EL (cell line): ENCODE measurements around the gene IL1RN.
A peak's percentile ranks its signal among the peaks of the same experiment; 100 is the strongest.
"Not testable (repeated sequence)": the region's sequence is repeated elsewhere in the genome, so short reads cannot be mapped to it uniquely, and the experiment has no call there.

ENCODE experiments used
- DNase-seq: peaks from one replicate; pipeline ENCODE4 v3.0.0-alpha.2; 2016

IL1RN gene

GRCh38 chr2:113126845-113127645, at the start of gene IL1RN:
Gene IL1RN (plus strand): TSS chr2:113127598. CDS start chr2:113127625, 27 bp downstream.
- no peak for DNase-seq

DNA sequence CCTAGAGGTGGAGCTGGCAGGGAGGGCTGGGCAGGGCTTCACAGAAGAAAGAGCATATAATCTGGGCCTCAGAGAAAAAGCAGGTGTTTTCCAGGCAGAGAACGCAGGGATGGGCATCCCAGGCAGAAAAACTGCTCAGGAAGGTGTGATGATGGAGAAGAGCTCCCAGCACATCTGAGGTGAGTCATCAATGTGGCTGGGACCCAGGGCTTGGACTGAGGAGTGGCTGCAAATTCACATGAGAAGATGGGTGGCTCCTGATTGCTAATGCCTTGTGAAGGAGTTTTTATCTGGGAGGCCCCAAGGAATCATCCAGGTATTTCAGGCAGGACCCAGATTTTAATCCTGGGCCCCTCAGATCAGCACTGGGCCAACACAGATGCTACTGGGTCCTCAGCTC, 49.5 kb upstream of the IL1RN start:
- peak; percentile 16 for DNase-seq

DNA sequence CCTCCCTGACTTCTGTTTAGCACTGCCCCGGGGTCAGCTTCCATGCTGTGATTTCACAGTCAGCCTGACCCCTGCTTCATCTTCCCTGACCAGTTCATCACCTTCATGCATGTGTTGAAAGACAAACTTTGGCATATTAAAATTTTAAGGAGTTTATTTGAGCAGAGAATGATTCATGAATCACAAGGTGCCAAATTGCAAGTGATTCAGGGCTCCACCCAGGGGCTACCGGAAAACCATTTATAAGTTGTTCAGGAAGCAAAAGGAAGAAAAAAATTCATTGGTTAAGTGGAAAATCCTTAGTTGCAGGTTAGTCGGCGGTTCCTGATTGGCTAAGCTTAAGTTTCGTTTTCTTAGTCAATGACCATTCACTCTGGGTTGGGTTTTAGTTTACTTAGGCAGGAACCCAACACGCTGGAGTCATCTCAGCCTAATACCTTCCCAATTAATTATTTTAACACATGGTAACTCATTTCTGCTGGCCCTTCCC, 49.0 kb upstream of the IL1RN start:
- peak; percentile 11 for DNase-seq

DNA sequence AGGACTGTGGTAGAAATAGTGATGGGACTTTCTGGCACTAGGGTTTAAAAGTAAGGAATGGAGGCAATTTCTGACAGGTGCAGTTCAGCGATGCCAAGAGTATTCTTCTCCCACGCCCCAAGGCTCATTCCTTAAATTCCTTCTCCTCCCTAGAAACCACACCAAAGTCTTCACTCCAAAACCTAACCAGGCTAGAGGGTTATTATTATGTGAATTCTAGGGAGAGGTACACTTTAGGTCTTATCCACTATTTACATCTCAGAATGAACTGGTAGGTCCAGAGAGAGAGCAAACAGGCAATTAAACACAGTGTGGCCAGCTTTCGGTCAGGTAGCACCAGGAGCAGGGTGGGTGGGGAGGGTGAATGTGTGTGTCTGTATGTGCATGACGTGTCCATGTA, 48.3 kb upstream of the IL1RN start:
- DNase-seq = no peak

DNA sequence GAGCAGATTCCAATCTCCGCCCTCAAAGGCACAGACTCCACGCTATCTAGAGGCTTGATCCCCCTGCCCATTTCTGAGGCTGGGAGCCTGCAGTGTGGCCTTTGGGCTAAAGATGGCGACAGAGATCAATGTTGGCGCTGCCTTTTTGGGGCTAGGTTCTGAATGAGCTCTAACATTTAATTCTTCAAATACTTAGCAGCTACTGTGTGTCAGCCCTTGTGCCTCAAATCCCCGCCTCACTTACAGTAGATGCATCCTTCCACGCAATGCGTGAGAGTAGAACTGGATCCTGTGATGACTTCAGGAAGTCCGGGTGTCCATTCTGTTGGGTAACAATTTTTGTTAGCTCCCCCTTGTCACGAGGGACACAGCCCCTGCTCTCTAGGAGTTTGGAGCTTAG, 47.3 kb upstream of the IL1RN start:
- DNase-seq = no peak

DNA sequence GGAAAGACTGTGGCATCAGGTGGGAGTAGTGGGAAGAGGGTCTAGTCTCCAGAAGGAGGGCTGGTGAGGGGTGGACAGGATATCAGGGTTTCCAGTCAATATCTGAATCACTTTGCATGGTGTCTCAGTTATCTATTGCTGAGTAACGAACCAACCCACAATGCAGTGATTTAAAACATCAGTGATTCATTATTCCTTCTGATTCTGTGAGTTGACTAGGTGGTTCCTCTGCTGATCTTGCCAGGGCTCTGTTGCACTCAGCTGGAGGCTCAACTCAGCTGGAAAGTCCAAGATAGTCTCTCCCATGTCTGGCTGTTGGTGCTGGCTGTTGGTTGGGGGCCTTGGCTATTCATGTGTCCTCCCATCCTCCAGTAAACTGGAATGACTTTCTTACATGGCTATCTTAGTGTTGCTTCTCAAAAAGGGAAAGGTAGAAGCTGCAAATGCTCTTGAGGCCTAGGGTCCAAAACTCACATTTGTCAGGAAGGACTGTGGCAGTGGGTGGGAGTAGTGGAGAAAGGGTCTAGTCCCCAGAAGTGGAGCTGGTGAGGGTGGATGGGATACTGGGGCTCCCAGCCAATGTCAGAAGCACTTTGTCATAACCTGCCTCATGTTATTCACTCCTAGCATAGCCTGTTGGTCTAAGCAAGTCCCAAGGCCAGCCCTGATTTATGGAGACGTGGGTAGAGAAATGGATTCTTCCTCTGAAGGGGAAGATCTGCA, 45.7 kb upstream of the IL1RN start:
- no peak for DNase-seq

- DNase-seq = no peak
Observed at GRCh38 chr2:113083296-113083695, 44.1 kb upstream of the IL1RN start.

DNA sequence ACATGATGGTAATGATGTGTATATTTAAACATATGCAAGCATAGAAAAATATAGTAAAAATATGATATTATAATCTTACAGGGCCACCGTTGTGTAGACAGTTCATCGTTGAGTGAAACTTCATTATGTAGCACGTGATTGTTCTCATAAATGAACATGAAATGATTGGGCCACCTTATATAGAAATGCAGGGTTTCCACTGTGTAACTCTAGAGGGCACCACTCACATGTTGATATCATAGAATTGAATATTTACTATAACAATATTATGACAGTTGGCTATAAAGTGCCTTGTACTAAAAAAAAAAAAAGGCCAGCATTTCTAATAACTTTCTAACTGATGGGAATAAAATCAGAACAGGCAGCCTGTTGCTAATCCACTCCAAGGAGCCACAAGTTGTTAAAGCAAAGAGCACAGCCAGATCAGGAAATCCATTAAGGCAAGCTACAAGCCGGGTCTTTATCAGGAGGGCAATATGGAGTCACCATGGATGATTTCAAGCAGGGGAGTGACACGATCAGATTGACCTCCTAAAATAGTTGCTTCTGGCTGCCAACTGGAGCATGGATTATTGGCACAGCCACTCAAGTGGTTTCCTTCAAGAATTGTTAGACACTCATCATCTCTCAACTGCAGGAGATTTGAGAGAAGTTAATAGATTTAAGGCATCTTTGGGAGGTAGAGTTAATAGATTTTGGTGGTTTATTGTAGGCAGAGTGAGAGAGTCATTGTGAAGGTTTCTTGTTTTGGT, 43.0 kb upstream of the IL1RN start:
- DNase-seq = no peak

DNA sequence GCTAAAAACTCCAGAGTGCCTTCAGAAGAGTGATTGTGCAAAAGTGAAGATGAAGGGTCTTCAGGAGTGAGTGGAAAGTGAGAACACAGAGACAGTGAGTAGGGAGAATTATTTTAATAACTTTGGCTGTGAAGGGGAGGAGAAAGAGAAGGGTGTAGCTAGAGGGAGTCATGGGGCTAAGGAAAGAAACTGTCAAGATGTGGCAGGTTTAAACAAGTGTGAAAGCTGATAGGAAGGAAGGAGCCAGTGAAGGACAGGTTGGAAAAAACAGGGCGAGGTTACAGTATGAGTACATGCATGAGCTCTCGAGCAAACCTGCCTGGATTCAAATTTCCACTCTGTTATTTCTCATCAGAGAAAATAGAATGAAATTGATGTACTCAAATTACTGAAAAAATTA, 41.9 kb upstream of the IL1RN start:
- DNase-seq = no peak

- DNase-seq = no peak
Observed at GRCh38 chr2:113088213-113088992, 39.0 kb upstream of the IL1RN start.

- DNase-seq = no peak
Observed at GRCh38 chr2:113089916-113090315, 37.5 kb upstream of the IL1RN start.

DNA sequence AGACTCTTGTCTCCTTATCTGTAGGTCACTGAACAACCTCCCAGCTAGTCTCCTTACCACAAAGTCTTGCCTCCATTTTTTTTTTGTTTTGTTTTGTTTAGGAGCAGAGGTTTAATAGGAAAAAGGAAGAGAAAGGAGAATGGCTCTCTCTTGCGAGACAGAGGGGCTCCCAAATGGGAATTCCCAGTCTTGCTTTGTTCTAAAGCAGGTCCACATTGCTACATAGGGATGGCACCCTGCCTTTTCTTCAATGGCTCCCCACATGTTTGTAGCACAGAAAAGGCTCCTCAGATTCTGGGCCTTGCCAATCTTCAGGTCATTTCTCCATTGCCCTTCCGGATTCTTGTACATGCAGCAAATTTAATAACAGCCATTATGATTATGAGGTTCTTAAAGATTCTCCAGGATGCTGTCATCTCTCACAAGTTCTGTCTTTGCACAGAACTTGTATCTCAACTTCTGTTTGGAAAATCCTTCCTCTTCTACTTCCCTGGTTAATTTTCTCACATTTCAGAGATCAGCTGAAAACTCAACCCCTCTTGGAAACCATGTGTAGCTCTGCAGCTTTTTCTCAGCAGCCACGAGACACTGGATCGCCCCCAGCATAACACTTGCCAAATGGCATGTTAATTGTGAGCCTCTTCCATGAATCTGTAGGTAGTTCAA, 36.0 kb upstream of the IL1RN start:
- no peak for DNase-seq

- DNase-seq = no peak
Observed at GRCh38 chr2:113092864-113093612, 34.4 kb upstream of the IL1RN start.

DNA sequence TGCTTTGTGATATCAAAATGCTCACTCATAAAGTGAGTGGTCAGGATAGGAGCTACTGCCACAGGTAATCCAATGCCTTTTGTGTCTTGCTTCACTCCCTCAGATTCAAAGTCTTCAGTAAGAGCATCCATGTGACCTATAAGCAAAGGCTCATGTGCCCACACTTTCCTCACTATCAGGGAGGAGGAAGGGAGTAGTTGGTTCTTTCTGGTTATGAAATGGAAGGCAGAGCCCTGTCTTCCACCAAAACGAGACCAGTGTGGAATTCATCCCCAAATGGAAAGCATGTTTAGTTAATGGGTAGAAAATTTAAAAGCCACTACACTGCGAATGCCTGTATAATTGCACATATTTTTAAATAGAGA, 33.8 kb upstream of the IL1RN start:
- DNase-seq = no peak

DNA sequence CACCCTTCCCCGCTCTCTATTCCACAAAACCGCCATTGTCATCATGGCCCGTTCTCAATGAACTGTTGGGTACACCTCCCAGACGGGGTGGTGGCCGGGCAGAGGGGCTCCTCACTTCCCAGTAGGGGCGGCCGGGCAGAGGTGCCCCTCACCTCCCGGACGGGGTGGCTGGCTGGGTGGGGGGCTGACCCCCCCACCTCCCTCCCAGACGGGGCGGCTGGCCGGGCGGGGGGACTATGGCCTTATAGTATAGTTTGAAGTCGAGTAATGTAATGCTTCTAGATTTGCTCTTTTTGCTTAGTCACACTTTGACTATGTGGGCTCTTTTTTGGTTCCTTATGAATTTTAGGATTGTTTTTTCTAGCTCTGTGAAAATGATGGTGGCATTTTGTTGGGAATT, 31.1 kb upstream of the IL1RN start:
- not testable (repeated sequence) for DNase-seq

DNA sequence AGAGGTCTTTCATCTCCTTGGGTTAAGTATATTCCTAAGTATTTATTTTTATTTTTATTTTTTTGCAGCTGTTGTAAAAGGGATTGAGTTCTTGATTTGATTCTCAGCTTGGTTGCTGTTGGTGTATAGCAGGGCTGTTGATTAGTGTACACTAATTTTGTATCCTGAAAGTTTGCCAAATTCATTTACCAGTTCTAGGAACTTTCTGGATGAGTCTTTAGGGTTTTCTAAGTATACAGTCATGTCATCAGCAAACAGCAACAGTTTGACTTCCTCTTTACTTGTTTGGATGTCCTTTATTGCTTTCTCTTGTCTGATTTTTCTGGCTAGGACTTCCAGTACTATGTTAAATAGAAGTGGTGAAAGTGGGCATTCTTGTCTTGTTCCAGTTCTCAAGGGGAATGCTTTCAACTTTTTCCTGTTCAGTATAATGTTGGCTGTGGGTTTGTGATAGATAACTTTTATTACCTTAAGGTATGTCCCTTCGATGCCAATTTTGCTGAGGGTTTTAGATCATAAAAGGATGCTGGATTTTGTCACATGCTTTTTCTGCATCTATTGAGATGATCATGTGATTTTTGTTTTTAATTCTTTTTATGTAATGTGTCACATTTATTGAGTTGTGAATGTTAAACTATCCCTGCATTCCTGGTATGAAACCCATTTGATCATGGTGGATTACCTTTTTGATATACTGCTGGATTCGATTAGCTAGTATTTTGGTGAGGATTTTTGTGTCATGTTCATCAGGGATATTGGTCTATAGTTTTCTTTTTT, 30.4 kb upstream of the IL1RN start:
- not testable (repeated sequence) for DNase-seq

DNA sequence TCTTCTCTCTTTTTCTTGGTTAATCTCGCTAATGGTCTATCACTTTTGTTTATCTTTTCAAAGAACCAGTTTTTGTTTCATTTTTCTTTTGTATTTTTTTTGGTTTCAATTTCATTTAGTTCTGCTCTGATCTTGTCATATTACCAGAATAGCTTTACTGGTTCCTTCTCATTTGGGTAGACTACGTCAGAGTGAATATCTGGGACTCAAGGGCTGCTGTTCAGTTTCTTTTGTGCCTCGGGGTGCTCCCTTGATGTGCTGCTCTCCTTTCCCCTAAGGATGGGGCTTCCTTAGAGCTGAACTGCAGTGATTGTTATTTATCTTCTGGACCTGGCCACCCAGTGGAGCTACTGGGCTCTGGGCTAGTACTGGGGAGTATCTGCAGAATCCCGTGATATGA, 29.4 kb upstream of the IL1RN start:
- no peak for DNase-seq

GRCh38 chr2:113098532-113098931, 28.9 kb upstream of the IL1RN start:
- no peak for DNase-seq

DNA sequence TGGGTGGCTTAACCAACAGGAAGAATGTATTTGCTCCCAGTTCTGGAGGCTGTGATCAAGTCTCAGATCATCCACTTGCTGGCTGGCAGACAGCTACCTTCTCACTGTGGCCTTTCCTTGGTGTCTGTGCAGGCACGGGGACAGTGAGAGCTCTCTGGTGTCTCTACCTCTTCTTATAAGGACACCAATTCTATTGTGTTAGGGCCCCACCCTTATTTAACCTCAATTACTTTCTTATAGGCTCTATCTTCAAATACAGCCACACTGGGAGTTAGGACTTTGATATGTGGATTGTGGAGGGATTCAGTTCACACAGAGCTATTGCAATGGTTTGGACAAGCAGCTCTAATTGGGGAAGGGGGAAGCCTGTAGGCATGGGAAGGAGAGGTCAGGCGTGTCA, 25.3 kb upstream of the IL1RN start:
- DNase-seq = no peak

GRCh38 chr2:113103277-113103676, 24.1 kb upstream of the IL1RN start:
- no peak for DNase-seq
